Activated naive CD4-positive, alpha-beta T cell treated with Interleukin-2 at 50 U/mL for 16 hours (primary cell): ENCODE data around the gene PPFIA2.

ENCODE experiments used
- DNase-seq: peaks from one replicate; pipeline ENCODE4 v3.0.0-alpha.2; 2020

The PPFIA2 gene

GRCh38 chr12:81542065-81543010, 216.8 kb downstream of the PPFIA2 start:
- no peak for DNase-seq

GRCh38 chr12:81541121-81541520, 218.0 kb downstream of the PPFIA2 start:
- DNase-seq, result no peak

- no peak for DNase-seq
Observed at GRCh38 chr12:81539279-81539678, 219.9 kb downstream of the PPFIA2 start.

- no peak for DNase-seq
Observed at GRCh38 chr12:81533054-81533453, 226.1 kb downstream of the PPFIA2 start.

GRCh38 chr12:81530352-81530751, 228.8 kb downstream of the PPFIA2 start:
- DNase-seq, result no peak

- DNase-seq, result no peak
Observed at GRCh38 chr12:81520064-81520945, 238.8 kb downstream of the PPFIA2 start.

- DNase-seq, result no peak
Observed at GRCh38 chr12:81518638-81519037, 240.5 kb downstream of the PPFIA2 start.

- no peak for DNase-seq
Observed at GRCh38 chr12:81517296-81517695, 241.9 kb downstream of the PPFIA2 start.

- no peak for DNase-seq
Observed at GRCh38 chr12:81502912-81503695, 256.0 kb downstream of the PPFIA2 start.

- no peak for DNase-seq
Observed at GRCh38 chr12:81500788-81501187, 258.4 kb downstream of the PPFIA2 start.

- DNase-seq, result no peak
Observed at GRCh38 chr12:81499809-81500208, 259.3 kb downstream of the PPFIA2 start.

- DNase-seq, result no peak
Observed at GRCh38 chr12:81492131-81492720, 266.9 kb downstream of the PPFIA2 start.

- DNase-seq, result no peak
Observed at GRCh38 chr12:81472934-81473333, 286.2 kb downstream of the PPFIA2 start.

- DNase-seq, result no peak
Observed at GRCh38 chr12:81470923-81471322, 288.2 kb downstream of the PPFIA2 start.

GRCh38 chr12:81468206-81468605, 290.9 kb downstream of the PPFIA2 start:
- DNase-seq, result no peak

GRCh38 chr12:81465876-81466275, 293.3 kb downstream of the PPFIA2 start:
- no peak for DNase-seq

- no peak for DNase-seq
Observed at GRCh38 chr12:81465191-81465590, 294.0 kb downstream of the PPFIA2 start.

- no peak for DNase-seq
Observed at GRCh38 chr12:81461163-81461562, 298.0 kb downstream of the PPFIA2 start.

- no peak for DNase-seq
Observed at GRCh38 chr12:81450920-81451739, 308.0 kb downstream of the PPFIA2 start.

GRCh38 chr12:81441629-81442028, 317.5 kb downstream of the PPFIA2 start:
- no peak for DNase-seq

- DNase-seq, result no peak
Observed at GRCh38 chr12:81440001-81440400, 319.1 kb downstream of the PPFIA2 start.

- no peak for DNase-seq
Observed at GRCh38 chr12:81439344-81439743, 319.8 kb downstream of the PPFIA2 start.
